ENCODE results near the gene CLEC4F. TPM values are rescaled to one million over a fixed set of nuclear protein-coding genes. Genes with fewer than 3 reads are reported as not detected.

The CLEC4F gene
- total and polyA plus RNA-seq, 2 donors (not counting 1 experiment from before 2014, with no cell fraction given) = not detected

- H3K9me3 Mint-ChIP-seq (ENCODE audit: insufficient read depth) = no peaks in the 10 kb centered on the region
- peaks cover 0 to 24% (median 20%) of the 10 kb centered on the region in 4 experiments for H3K27me3 ChIP-seq (replicated peaks in 1 of 4; ENCODE audit: control extremely low read depth in 1 of 4, control insufficient read depth in 3 of 4, insufficient read depth in 4 of 4, low read length in 3 of 4)
- ChIA-PET CTCF (interaction anchor here (0.6 to 1.5 kb wide), 9 partner anchors 10 to 481 kb away, joined by 3 to 5 read pairs (median 3); partner anchors contain the start of gene ADD2), POLR2A (no interaction called here)
- no peaks in the 10 kb centered on the region for H4K20me1 ChIP-seq (ENCODE audit: control insufficient read depth, insufficient read depth, low read length, poor library complexity, severe bottlenecking)
- no peaks in the 10 kb centered on the region for H3K36me3 ChIP-seq (replicated peaks in 1 of 2; ENCODE audit: control extremely low read depth in 1 of 2, control insufficient read depth in 1 of 2, extremely low read depth in 1 of 2, insufficient read depth in 2 of 2, low read length in 1 of 2)
- H2AFZ ChIP-seq (ENCODE audit: insufficient read depth, low read depth, low read length, poor library complexity, severe bottlenecking) = no peak overlapping the region
- TF ChIP-seq EZH2 (IDR thresholded peaks at IDR 0.05; ENCODE audit: borderline replicate concordance, insufficient read depth, low read depth, low read length, poor library complexity, severe bottlenecking) = no peak
- TF ChIP-seq CTCF (IDR thresholded peaks at IDR 0.05) = peak; percentile 49
- H3K9me3 ChIP-seq (ENCODE audit: control extremely low read depth in 1 of 3, control insufficient read depth in 2 of 3, insufficient read depth in 1 of 3, low read length in 2 of 3) = peaks cover 0 to 7% (median 0%) of the 10 kb centered on the region in 3 donors
- H3K4me1 Mint-ChIP-seq = peaks cover 6% of the 10 kb centered on the region
- H3K4me3 ChIP-seq (ENCODE audit: control extremely low read depth in 1 of 5, extremely low read depth in 1 of 5, insufficient read depth in 1 of 5, low read depth in 2 of 5, low read length in 4 of 5) = no peak overlapping the region
- no peaks in the 10 kb centered on the region for H3K79me2 ChIP-seq (ENCODE audit: control insufficient read depth, insufficient read depth, low read length)
- H3K4me2 ChIP-seq (replicated peaks; ENCODE audit: low read depth, low read length, poor library complexity, severe bottlenecking) = no peak overlapping the region
- no peak overlapping the region for H3K27ac Mint-ChIP-seq
- WGBS (ENCODE audit: insufficient coverage) = 0% methylated on average over 1 of the region's 7 CpGs
- H3K4me1 ChIP-seq (ENCODE audit: control insufficient read depth in 2 of 2, insufficient read depth in 2 of 2, low read length in 2 of 2) = peaks cover 10 to 11% of the 10 kb centered on the region in 2 donors
- H3K4me3 Mint-ChIP-seq = no peak overlapping the region
- DNase-seq (peak; percentile 56), ATAC-seq (ENCODE audit: low read depth) (peak; percentile 39)
- H3K9ac ChIP-seq (ENCODE audit: low read length) = no peak overlapping the region
- intact Hi-C loops (cut with micrococcal nuclease) = no loop called here
- H3K27me3 Mint-ChIP-seq = peaks cover 38% of the 10 kb centered on the region
- no peak overlapping the region for H3K27ac ChIP-seq (ENCODE audit: low read length in 2 of 2)
These were observed 35.1 kb downstream of the CLEC4F start for GRCh38 chr2:70785137-70785911.

GRCh38 chr2:70784320-70784719 is 36.1 kb downstream of the CLEC4F start:
- Mint-ChIP-seq H3K27ac (no peak overlapping the region), H3K9me3 (ENCODE audit: insufficient read depth) (no peaks in the 10 kb centered on the region), H3K4me3 (no peak overlapping the region), H3K4me1 (peaks cover under 1% of the 10 kb centered on the region), H3K27me3 (peaks cover 40% of the 10 kb centered on the region)
- no peak for TF ChIP-seq EZH2 (IDR thresholded peaks at IDR 0.05; ENCODE audit: borderline replicate concordance, insufficient read depth, low read depth, low read length, poor library complexity, severe bottlenecking)
- no peak for TF ChIP-seq CTCF (IDR thresholded peaks at IDR 0.05)
- H3K4me2 ChIP-seq (replicated peaks; ENCODE audit: low read depth, low read length, poor library complexity, severe bottlenecking) = no peak overlapping the region
- H3K4me3 ChIP-seq (ENCODE audit: control extremely low read depth in 1 of 5, extremely low read depth in 1 of 5, insufficient read depth in 1 of 5, low read depth in 2 of 5, low read length in 4 of 5) = no peak overlapping the region
- no peaks in the 10 kb centered on the region for H3K9me3 ChIP-seq (ENCODE audit: control extremely low read depth in 1 of 3, control insufficient read depth in 2 of 3, insufficient read depth in 1 of 3, low read length in 2 of 3)
- no peak overlapping the region for H3K9ac ChIP-seq (ENCODE audit: low read length)
- ATAC-seq (ENCODE audit: low read depth) = no peak
- no peaks in the 10 kb centered on the region for H4K20me1 ChIP-seq (ENCODE audit: control insufficient read depth, insufficient read depth, low read length, poor library complexity, severe bottlenecking)
- POLR2A ChIA-PET = no interaction called here
- H3K4me1 ChIP-seq (ENCODE audit: control insufficient read depth in 2 of 2, insufficient read depth in 2 of 2, low read length in 2 of 2) = peaks cover under 1 to 1% of the 10 kb centered on the region in 2 donors
- DNase-seq = no peak
- no CpG with 5 or more reads among the region's 2 CpGs for WGBS (ENCODE audit: insufficient coverage)
- H2AFZ ChIP-seq (ENCODE audit: insufficient read depth, low read depth, low read length, poor library complexity, severe bottlenecking) = no peak overlapping the region
- no peaks in the 10 kb centered on the region for H3K79me2 ChIP-seq (ENCODE audit: control insufficient read depth, insufficient read depth, low read length)
- intact Hi-C loops (cut with micrococcal nuclease) = no loop called here
- CTCF ChIA-PET = interaction anchor here (1.1 to 1.5 kb wide), 3 partner anchors 16 to 480 kb away, joined by 3 to 5 read pairs (median 5); partner anchors contain the start of gene ADD2
- H3K36me3 ChIP-seq (replicated peaks in 1 of 2; ENCODE audit: control extremely low read depth in 1 of 2, control insufficient read depth in 1 of 2, extremely low read depth in 1 of 2, insufficient read depth in 2 of 2, low read length in 1 of 2) = no peaks in the 10 kb centered on the region
- peaks cover 0 to 24% (median 10%) of the 10 kb centered on the region in 4 experiments for H3K27me3 ChIP-seq (replicated peaks in 1 of 4; ENCODE audit: control extremely low read depth in 1 of 4, control insufficient read depth in 3 of 4, insufficient read depth in 4 of 4, low read length in 3 of 4)
- H3K27ac ChIP-seq (ENCODE audit: low read length in 2 of 2) = no peak overlapping the region

All from B cell (primary cell).